Measurements from ENCODE around the gene GALNT13. TPM values are rescaled to one million over a fixed set of nuclear protein-coding genes. Genes with fewer than 3 reads are reported as not detected.

Gene GALNT13
- polyA plus RNA-seq, 4 donors: 2.2 to 6.7 (median 2.7) TPM

- no peak for DNase-seq (ENCODE audit: low read depth in 4 of 4, low spot score in 3 of 4)
Measured at GRCh38 chr2:154203902-154204301, 332.2 kb downstream of the GALNT13 start.

- no peak for DNase-seq (ENCODE audit: low read depth in 4 of 4, low spot score in 3 of 4)
Measured at GRCh38 chr2:154207288-154208047, 335.7 kb downstream of the GALNT13 start.

- DNase-seq (ENCODE audit: low read depth in 4 of 4, low spot score in 3 of 4): no peak
Measured at GRCh38 chr2:154223726-154224125, 352.0 kb downstream of the GALNT13 start.

- DNase-seq (ENCODE audit: low read depth in 4 of 4, low spot score in 3 of 4): no peak
Measured at GRCh38 chr2:154226931-154227330, 355.2 kb downstream of the GALNT13 start.

GRCh38 chr2:154228566-154229280 is 357.0 kb downstream of the GALNT13 start:
- no peak for DNase-seq (ENCODE audit: low read depth in 4 of 4, low spot score in 3 of 4)

GRCh38 chr2:154229966-154230365 is 358.2 kb downstream of the GALNT13 start:
- DNase-seq (ENCODE audit: low read depth in 4 of 4, low spot score in 3 of 4): no peak

GRCh38 chr2:154231021-154231420 is 359.3 kb downstream of the GALNT13 start:
- DNase-seq (ENCODE audit: low read depth in 4 of 4, low spot score in 3 of 4): no peak

- no peak for DNase-seq (ENCODE audit: low read depth in 4 of 4, low spot score in 3 of 4)
Measured at GRCh38 chr2:154233231-154233630, 361.5 kb downstream of the GALNT13 start.

- no peak for DNase-seq (ENCODE audit: low read depth in 4 of 4, low spot score in 3 of 4)
Measured at GRCh38 chr2:154238252-154238651, 366.5 kb downstream of the GALNT13 start.

- no peak for DNase-seq (ENCODE audit: low read depth in 4 of 4, low spot score in 3 of 4)
Measured at GRCh38 chr2:154240316-154240715, 368.6 kb downstream of the GALNT13 start.

- DNase-seq (ENCODE audit: low read depth in 4 of 4, low spot score in 3 of 4): no peak
Measured at GRCh38 chr2:154240921-154241379, 369.2 kb downstream of the GALNT13 start.

- DNase-seq (ENCODE audit: low read depth in 4 of 4, low spot score in 3 of 4): no peak
Measured at GRCh38 chr2:154242687-154243086, 371.0 kb downstream of the GALNT13 start.

GRCh38 chr2:154243685-154244084 is 372.0 kb downstream of the GALNT13 start:
- DNase-seq (ENCODE audit: low read depth in 4 of 4, low spot score in 3 of 4): no peak

- no peak for DNase-seq (ENCODE audit: low read depth in 4 of 4, low spot score in 3 of 4)
Measured at GRCh38 chr2:154244932-154245331, 373.2 kb downstream of the GALNT13 start.

GRCh38 chr2:154247503-154247902 is 375.8 kb downstream of the GALNT13 start:
- DNase-seq (ENCODE audit: low read depth in 4 of 4, low spot score in 3 of 4): no peak

- no peak for DNase-seq (ENCODE audit: low read depth in 4 of 4, low spot score in 3 of 4)
Measured at GRCh38 chr2:154256136-154256535, 384.4 kb downstream of the GALNT13 start.

GRCh38 chr2:154259030-154259429 is 387.3 kb downstream of the GALNT13 start:
- DNase-seq (ENCODE audit: low read depth in 4 of 4, low spot score in 3 of 4): no peak

- no peak for DNase-seq (ENCODE audit: low read depth in 4 of 4, low spot score in 3 of 4)
Measured at GRCh38 chr2:154261473-154262027, 389.8 kb downstream of the GALNT13 start.

GRCh38 chr2:154263206-154263605 is 391.5 kb downstream of the GALNT13 start:
- no peak for DNase-seq (ENCODE audit: low read depth in 4 of 4, low spot score in 3 of 4)

GRCh38 chr2:154264024-154264423 is 392.3 kb downstream of the GALNT13 start:
- DNase-seq (ENCODE audit: low read depth in 4 of 4, low spot score in 3 of 4): no peak

- no peak for DNase-seq (ENCODE audit: low read depth in 4 of 4, low spot score in 3 of 4)
Measured at GRCh38 chr2:154267983-154268382, 396.3 kb downstream of the GALNT13 start.

- no peak for DNase-seq (ENCODE audit: low read depth in 4 of 4, low spot score in 3 of 4)
Measured at GRCh38 chr2:154280543-154280942, 408.8 kb downstream of the GALNT13 start.
